CD4-positive, CD25-positive, alpha-beta regulatory T cell (primary cell): ENCODE results near the gene PDK4. TPM values are rescaled to one million over a fixed set of nuclear protein-coding genes. Genes with fewer than 3 reads are reported as not detected.
"Not testable (repeated sequence)": the region's sequence is repeated elsewhere in the genome, so short reads cannot be mapped to it uniquely, and the experiment has no call there.

Experiments used
- ATAC-seq, 2 donors: fragments of 150-1000 bp; cut with Tn5 transposase; one replicate each; pipeline ENCODE4 v1.10.0; 2021; ENCODE audit warnings: low read depth in 2 of 2, moderate number of reproducible peaks in 2 of 2, moderate library complexity in 1 of 2
- DNase-seq, 3 donors: peaks; one replicate each; pipeline versions ENCODE4 v3.0.0 to v3.0.0-alpha.2; 2012 to 2022; ENCODE audit warnings: mixed read lengths in 1 of 3
- H3K27ac ChIP-seq: one replicate; pipeline ENCODE4 v1.7.0; 2013; ENCODE audit warnings: mild to moderate bottlenecking, low read length; ENCODE audit not compliant: insufficient read depth, poor library complexity, severe bottlenecking
- H3K27me3 ChIP-seq: one replicate; pipeline ENCODE4 v1.7.0; 2013; ENCODE audit warnings: low read length; ENCODE audit not compliant: control insufficient read depth, insufficient read depth
- H3K36me3 ChIP-seq: one replicate; pipeline ENCODE4 v1.7.0; 2013; ENCODE audit warnings: mild to moderate bottlenecking, low read length, moderate library complexity; ENCODE audit not compliant: control insufficient read depth, insufficient read depth
- H3K4me1 ChIP-seq: 2 replicates; pipeline ENCODE4 v1.7.0; 2013; ENCODE audit warnings: mild to moderate bottlenecking, low read length; ENCODE audit not compliant: insufficient read depth, control insufficient read depth, poor library complexity, severe bottlenecking
- H3K4me3 ChIP-seq: one replicate; pipeline ENCODE4 v1.7.0; 2013; ENCODE audit warnings: low read depth, mild to moderate bottlenecking, low read length, moderate library complexity
- H3K9me3 ChIP-seq, 2 experiments: 1 replicate in 1 of 2; 2 replicates in 1 of 2; pipeline ENCODE4 v1.7.0; 2013; ENCODE audit warnings: low read length in 2 of 2, mild to moderate bottlenecking in 1 of 2, moderate library complexity in 1 of 2; ENCODE audit not compliant: control insufficient read depth in 2 of 2
- H3K27ac Mint-ChIP-seq, 3 donors: one replicate each; pipeline ENCODE4 v1.8.0; 2020 to 2022; ENCODE audit warnings: mild to moderate bottlenecking in 3 of 3, mixed read lengths in 3 of 3, moderate library complexity in 2 of 3
- H3K27me3 Mint-ChIP-seq: one replicate; pipeline ENCODE4 v1.8.0; 2022; ENCODE audit warnings: mild to moderate bottlenecking, mixed read lengths
- H3K36me3 Mint-ChIP-seq: one replicate; pipeline ENCODE4 v1.8.0; 2020; ENCODE audit warnings: mixed read lengths
- H3K4me1 Mint-ChIP-seq, 4 donors: one replicate each; pipeline ENCODE4 v1.8.0; 2020 to 2022; ENCODE audit warnings: mixed read lengths in 4 of 4, mild to moderate bottlenecking in 1 of 4
- H3K4me3 Mint-ChIP-seq, 4 donors: one replicate each; pipeline ENCODE4 v1.8.0; 2020 to 2022; ENCODE audit warnings: mild to moderate bottlenecking in 4 of 4, mixed read lengths in 4 of 4, moderate library complexity in 3 of 4
- H3K9me3 Mint-ChIP-seq, 7 donors: one replicate each; pipeline ENCODE4 v1.8.0; 2020 to 2022; ENCODE audit warnings: mixed read lengths in 7 of 7, mild to moderate bottlenecking in 3 of 7, moderate library complexity in 2 of 7
- polyA plus RNA-seq, 4 donors: library from polyadenylated mRNA; unstranded; fragments of 300-500 nt; fragmentation: Illumina TruSeq; gene quantifications; one replicate each; pipeline ENCODE4 v1.2.3, GENCODE V29; 2021
- total RNA-seq: library from RNA; stranded (reverse); gene quantifications from one replicate; pipeline ENCODE4 v1.2.3, GENCODE V29; 2022

PDK4 gene
- total and polyA plus RNA-seq, 5 donors from 2014 or later, result not detected

DNA sequence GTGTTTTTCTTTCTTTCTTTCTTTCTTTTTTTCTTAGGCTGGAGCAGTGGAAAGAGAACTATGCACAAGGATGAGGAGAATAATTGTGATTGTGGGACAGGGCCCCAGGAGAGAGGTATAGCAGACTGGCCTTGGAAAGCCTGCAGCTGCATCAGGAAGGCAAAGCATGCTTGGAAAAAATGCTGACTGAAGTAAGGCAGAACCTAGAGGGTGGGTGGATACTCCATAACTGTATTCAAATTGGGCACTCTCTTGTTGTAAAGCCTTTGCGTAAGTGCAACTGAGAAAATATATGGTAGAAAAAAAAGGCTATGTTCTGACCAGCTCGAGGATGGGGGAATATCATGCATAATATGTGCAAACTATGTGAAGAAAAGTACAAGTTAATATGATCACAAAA, 39.5 kb downstream of the PDK4 start:
- ATAC-seq (no peak), DNase-seq (no peak)
- H3K4me1 ChIP-seq, result no peaks in the 10 kb centered on the region
- H3K27ac ChIP-seq, result no peak overlapping the region
- no peak overlapping the region for H3K4me3 ChIP-seq
- Mint-ChIP-seq H3K27ac (no peak overlapping the region), H3K4me3 (no peak overlapping the region), H3K27me3 (peaks cover 5% of the 10 kb centered on the region), H3K36me3 (no peaks in the 10 kb centered on the region), H3K4me1 (no peaks in the 10 kb centered on the region), H3K9me3 (peaks cover 0 to 3% (median 0%) of the 10 kb centered on the region in 7 donors)
- no peaks in the 10 kb centered on the region for H3K36me3 ChIP-seq
- H3K9me3 ChIP-seq, result no peaks in the 10 kb centered on the region
- no peaks in the 10 kb centered on the region for H3K27me3 ChIP-seq

DNA sequence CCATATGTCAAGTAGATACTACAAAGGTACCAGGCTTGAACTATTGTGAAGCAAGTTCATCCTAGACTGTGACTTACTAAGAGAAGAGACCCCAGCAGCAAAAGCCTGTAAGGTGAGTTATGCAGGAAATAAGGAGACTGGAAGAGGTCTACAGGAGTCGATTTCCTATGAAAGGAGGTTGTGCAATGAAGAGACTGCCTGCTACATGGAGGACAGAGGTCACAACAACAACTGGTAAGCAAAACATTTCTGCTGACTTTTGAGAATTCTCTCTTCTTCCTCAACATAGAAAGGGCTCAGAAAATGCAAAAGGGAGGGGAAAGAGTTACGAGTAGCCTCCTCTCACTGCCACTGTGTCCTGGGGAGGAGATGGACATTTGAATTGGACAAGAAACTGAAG, 42.4 kb downstream of the PDK4 start:
- H3K4me1 Mint-ChIP-seq, result no peaks in the 10 kb centered on the region
- no peak overlapping the region for H3K4me3 Mint-ChIP-seq
- Histone ChIP-seq H3K4me1 (no peaks in the 10 kb centered on the region), H3K36me3 (no peaks in the 10 kb centered on the region), H3K4me3 (no peak overlapping the region), H3K27me3 (no peaks in the 10 kb centered on the region), H3K9me3 (no peaks in the 10 kb centered on the region), H3K27ac (no peak overlapping the region)
- H3K9me3 Mint-ChIP-seq, result peaks cover 0 to 3% (median 0%) of the 10 kb centered on the region in 7 donors
- H3K36me3 Mint-ChIP-seq, result no peaks in the 10 kb centered on the region
- DNase-seq (no peak), ATAC-seq (no peak)
- no peak overlapping the region for H3K27ac Mint-ChIP-seq
- H3K27me3 Mint-ChIP-seq, result peaks cover 5% of the 10 kb centered on the region

DNA sequence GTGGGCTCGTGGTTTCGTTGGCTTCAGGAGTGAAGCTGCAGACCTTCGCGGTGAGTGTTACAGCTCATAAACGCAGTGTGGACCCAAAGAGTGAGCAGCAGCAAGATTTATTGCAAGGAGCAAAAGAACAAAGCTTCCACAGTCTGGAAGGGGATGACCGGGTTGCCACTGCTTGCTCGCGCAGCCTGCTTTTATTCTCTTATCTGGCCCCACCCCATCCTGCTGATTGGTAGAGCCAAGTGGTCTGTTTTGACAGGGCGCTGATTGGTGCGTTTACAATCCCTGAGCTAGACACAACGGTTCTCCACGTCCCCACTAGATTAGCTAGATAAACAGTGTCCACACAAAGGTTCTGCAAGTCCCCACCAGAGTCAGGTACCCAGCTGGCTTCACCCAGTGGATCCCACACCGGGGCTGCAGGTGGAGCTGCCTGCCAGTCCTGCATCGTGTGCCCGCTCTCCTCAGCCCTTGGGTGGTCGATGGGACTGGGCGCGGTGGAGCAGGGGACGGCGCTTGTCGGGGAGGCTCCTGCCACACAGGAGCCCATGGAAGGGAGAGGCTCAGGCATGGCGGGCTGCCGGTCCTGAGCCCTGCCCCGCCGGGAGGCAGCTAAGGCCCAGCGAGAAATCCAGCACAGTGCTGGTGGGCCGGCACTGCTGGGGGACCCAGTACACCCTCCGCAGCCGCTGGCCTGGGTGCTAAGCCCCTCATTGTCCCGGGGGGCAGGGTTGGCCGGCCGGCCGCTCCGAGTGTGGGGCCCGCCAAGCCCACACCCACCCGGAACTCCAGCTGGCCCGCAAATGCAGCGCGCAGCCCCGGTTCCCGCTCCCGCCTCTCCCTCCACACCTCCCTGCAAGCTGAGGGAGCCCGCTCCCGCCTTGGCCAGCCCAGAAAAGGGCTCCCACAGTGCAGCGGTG, 44.0 kb downstream of the PDK4 start:
- not testable (repeated sequence) for H3K27ac ChIP-seq, H3K27me3 Mint-ChIP-seq, DNase-seq, H3K36me3 ChIP-seq, H3K27ac Mint-ChIP-seq, H3K4me3 Mint-ChIP-seq, H3K4me1 ChIP-seq, H3K4me3 ChIP-seq, ATAC-seq, H3K36me3 Mint-ChIP-seq, H3K4me1 Mint-ChIP-seq, H3K27me3 ChIP-seq, H3K9me3 Mint-ChIP-seq, H3K9me3 ChIP-seq

DNA sequence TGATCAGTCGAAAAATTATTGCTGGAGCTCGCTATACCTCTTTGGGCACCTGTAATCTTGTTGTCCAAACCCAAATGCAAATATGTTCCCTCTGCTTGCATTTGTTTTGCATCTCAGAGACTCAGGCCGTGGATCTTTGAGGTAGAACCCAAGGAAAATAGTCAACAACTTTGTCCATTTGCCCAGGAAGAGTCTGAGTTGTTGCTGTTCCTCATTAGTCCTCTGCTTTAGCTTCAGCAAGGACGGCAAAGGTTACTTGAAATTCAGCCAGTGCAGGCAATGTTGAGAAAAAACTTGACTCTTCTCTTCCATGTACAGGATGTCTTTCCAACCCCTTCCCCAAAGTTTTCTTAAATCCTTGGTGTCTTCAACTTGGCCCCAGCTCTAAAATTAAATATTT, 45.8 kb downstream of the PDK4 start:
- no peak overlapping the region for H3K27ac Mint-ChIP-seq
- no peak overlapping the region for H3K4me3 Mint-ChIP-seq
- no peaks in the 10 kb centered on the region for H3K36me3 Mint-ChIP-seq
- Histone ChIP-seq H3K27me3 (no peaks in the 10 kb centered on the region), H3K36me3 (no peaks in the 10 kb centered on the region), H3K27ac (no peak overlapping the region), H3K4me3 (no peak overlapping the region), H3K4me1 (no peaks in the 10 kb centered on the region), H3K9me3 (no peaks in the 10 kb centered on the region)
- no peak for ATAC-seq
- no peaks in the 10 kb centered on the region for H3K4me1 Mint-ChIP-seq
- peaks cover 0 to 2% (median 0%) of the 10 kb centered on the region in 7 donors for H3K9me3 Mint-ChIP-seq
- DNase-seq, result no peak
- peaks cover 5% of the 10 kb centered on the region for H3K27me3 Mint-ChIP-seq

DNA sequence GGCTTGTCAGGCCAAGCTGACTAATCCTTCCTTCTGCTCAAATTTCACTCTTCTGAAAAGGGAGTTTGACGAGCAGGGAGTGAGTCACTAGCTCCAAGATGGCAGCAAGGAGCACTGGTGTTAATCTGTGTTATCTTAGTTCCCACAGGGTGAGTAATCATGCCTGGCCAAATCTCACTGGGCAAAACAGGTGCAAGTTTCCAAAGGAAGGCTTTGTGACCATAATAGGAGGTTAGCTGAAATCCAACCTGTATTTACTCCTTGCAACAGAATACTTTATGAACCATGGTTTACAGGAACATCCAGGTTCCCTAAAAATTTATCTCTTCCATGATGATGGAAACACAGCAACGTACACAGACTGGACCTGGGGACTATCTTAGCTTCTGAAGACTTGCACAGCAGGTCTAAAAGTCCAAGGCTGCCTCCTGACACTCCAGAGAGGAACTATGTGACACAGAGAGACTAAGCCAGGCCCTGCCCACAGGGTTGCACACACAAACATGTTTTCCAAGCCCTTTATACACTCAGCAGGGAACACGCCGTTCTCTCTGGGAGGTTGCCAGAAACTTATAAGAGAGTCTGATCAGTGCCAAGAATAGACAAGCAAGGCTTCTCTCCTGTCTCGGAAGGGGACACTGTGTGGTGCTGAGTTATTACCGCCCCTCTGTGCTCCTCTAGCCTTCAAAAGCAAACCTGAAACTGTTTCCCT, 46.3 kb downstream of the PDK4 start:
- Mint-ChIP-seq H3K9me3 (peaks cover 0 to 2% (median 0%) of the 10 kb centered on the region in 7 donors), H3K27me3 (peaks cover 5% of the 10 kb centered on the region), H3K27ac (no peak overlapping the region), H3K4me1 (no peaks in the 10 kb centered on the region), H3K4me3 (no peak overlapping the region), H3K36me3 (no peaks in the 10 kb centered on the region)
- ATAC-seq (no peak), DNase-seq (no peak)
- Histone ChIP-seq H3K36me3 (no peaks in the 10 kb centered on the region), H3K4me1 (no peaks in the 10 kb centered on the region), H3K27ac (no peak overlapping the region), H3K9me3 (no peaks in the 10 kb centered on the region), H3K27me3 (no peaks in the 10 kb centered on the region), H3K4me3 (no peak overlapping the region)

DNA sequence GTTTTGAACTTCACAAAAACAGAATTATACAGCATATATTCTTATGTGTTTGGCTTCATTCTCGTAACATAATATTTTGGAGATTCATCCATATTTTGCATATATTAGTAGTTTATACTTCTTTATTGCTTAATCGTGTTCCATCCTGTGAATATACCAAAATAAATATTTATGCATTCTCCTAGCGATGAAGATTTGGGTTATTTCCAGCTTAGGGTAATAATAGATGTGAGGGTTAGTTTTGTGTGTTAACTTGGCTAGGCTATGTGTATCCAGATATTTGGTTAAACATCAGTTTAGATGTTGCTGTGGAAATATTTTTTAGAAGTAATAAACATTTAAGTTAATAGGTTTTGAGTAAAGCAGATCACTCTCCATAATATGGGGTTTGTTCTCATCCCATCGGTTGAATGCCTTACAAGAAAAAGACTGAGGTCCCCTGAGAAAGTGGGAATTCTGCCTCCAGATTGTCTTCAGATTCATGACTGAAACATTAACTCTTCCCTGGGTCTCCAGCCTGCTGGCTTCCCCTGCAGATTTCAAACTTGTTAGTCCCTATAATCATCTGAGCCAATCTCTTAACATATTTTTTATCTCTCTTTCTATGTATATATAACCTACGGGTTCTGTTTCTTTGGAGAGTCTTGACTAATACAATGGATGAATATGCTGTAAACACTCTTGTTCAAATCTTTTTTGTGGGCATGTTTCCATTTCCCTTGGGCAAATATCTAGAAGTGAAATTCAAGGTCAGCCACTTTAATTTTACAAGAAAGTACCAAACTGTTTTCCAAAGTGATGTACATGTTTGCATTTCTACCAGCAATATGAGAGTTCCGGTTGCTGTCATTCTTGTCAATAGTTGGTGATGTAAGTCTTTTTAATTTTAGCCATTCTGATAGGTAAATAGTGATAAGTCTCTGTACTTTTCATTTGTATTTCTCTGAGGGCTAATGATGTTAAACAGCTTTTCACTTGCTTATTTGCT, 48.7 kb downstream of the PDK4 start:
- DNase-seq, result no peak
- Histone ChIP-seq H3K27me3 (no peaks in the 10 kb centered on the region), H3K4me1 (no peaks in the 10 kb centered on the region), H3K9me3 (no peaks in the 10 kb centered on the region), H3K36me3 (no peaks in the 10 kb centered on the region), H3K27ac (no peak overlapping the region), H3K4me3 (no peak overlapping the region)
- ATAC-seq, result no peak
- Mint-ChIP-seq H3K4me1 (no peaks in the 10 kb centered on the region), H3K27ac (no peak overlapping the region), H3K4me3 (no peak overlapping the region), H3K27me3 (peaks cover 5% of the 10 kb centered on the region), H3K9me3 (peaks cover 0 to 2% (median 0%) of the 10 kb centered on the region in 7 donors), H3K36me3 (no peaks in the 10 kb centered on the region)

DNA sequence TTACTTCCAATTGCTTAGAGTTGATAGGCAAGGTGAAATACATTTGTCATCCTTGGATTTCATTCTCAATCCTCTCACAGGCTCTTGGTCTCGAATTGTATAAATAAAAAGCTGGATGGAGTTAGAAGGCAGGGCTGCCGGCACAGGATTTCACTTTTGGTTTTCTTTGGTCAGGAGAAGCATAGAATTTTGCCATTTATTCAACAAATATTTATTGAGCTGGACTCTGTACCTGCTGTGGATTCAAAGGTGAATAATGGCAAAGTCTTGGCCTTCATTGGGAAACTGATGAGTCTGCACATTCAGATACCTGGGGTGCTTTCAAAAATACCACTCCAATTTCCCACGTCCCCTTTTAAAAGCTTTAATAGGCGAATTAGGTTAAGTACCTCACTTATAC, 49.7 kb downstream of the PDK4 start:
- no peak overlapping the region for H3K27ac Mint-ChIP-seq
- no peak for DNase-seq
- H3K4me3 ChIP-seq, result no peak overlapping the region

More for the DNA sequence above, 49.7 kb downstream of the PDK4 start:
- Mint-ChIP-seq H3K4me3 (no peak overlapping the region), H3K9me3 (peaks cover 0 to 2% (median 0%) of the 10 kb centered on the region in 7 donors), H3K4me1 (no peaks in the 10 kb centered on the region), H3K27me3 (peaks cover 5% of the 10 kb centered on the region), H3K36me3 (no peaks in the 10 kb centered on the region)
- no peak for ATAC-seq
- Histone ChIP-seq H3K9me3 (no peaks in the 10 kb centered on the region), H3K27me3 (no peaks in the 10 kb centered on the region), H3K36me3 (no peaks in the 10 kb centered on the region), H3K27ac (no peak overlapping the region), H3K4me1 (no peaks in the 10 kb centered on the region)
